Neuron (in vitro differentiated cells): ENCODE measurements around the gene FBXO38.

ENCODE experiments used
- H2AFZ ChIP-seq: one replicate; pipeline ENCODE4 v1.6.1; 2013; ENCODE audit warnings: low read depth, mild to moderate bottlenecking, inconsistent platforms, low read length, moderate library complexity
- H3K27me3 ChIP-seq: one replicate; pipeline ENCODE4 v1.6.1; 2013; ENCODE audit warnings: low read length; ENCODE audit not compliant: insufficient read depth
- H3K36me3 ChIP-seq: one replicate; pipeline ENCODE4 v1.6.1; 2013; ENCODE audit warnings: low read length; ENCODE audit not compliant: insufficient read depth
- H3K4me1 ChIP-seq: one replicate; pipeline ENCODE4 v1.6.1; 2013; ENCODE audit warnings: low read length; ENCODE audit not compliant: insufficient read depth
- H3K4me3 ChIP-seq: 2 replicates; pipeline ENCODE4 v1.5.1; 2013; ENCODE audit warnings: mild to moderate bottlenecking, low read length, moderate library complexity
- H3K9me3 ChIP-seq: one replicate; pipeline ENCODE4 v1.6.1; 2013; ENCODE audit warnings: low read length

Gene FBXO38

GRCh38 chr5:148372893-148373292, 10.9 kb upstream of the FBXO38 start:
- H3K9me3 ChIP-seq: no peaks in the 10 kb centered on the region
- H3K36me3 ChIP-seq: no peaks in the 10 kb centered on the region
- H3K27me3 ChIP-seq: no peaks in the 10 kb centered on the region
- no peak overlapping the region for H3K4me3 ChIP-seq
- H2AFZ ChIP-seq: no peak overlapping the region
- H3K4me1 ChIP-seq: no peaks in the 10 kb centered on the region

GRCh38 chr5:148374690-148375360, 8.9 kb upstream of the FBXO38 start:
- no peaks in the 10 kb centered on the region for H3K4me1 ChIP-seq
- no peak overlapping the region for H2AFZ ChIP-seq
- no peaks in the 10 kb centered on the region for H3K9me3 ChIP-seq
- no peaks in the 10 kb centered on the region for H3K36me3 ChIP-seq
- H3K27me3 ChIP-seq: no peaks in the 10 kb centered on the region
- H3K4me3 ChIP-seq: no peak overlapping the region

- Histone ChIP-seq H3K9me3 (no peaks in the 10 kb centered on the region), H2AFZ (no peak overlapping the region), H3K36me3 (no peaks in the 10 kb centered on the region)
These were observed 7.6 kb upstream of the FBXO38 start for GRCh38 chr5:148376198-148376597.

GRCh38 chr5:148378670-148379069, 5.1 kb upstream of the FBXO38 start:
- Histone ChIP-seq H3K9me3 (no peaks in the 10 kb centered on the region), H3K4me1 (peaks cover 4% of the 10 kb centered on the region), H2AFZ (no peak overlapping the region), H3K36me3 (no peaks in the 10 kb centered on the region), H3K4me3 (no peak overlapping the region), H3K27me3 (no peaks in the 10 kb centered on the region)

More at GRCh38 chr5:148376198-148376597, 7.6 kb upstream of the FBXO38 start:
- Histone ChIP-seq H3K27me3 (no peaks in the 10 kb centered on the region), H3K4me1 (no peaks in the 10 kb centered on the region), H3K4me3 (no peak overlapping the region)

- Histone ChIP-seq H3K36me3 (no peaks in the 10 kb centered on the region), H3K27me3 (no peaks in the 10 kb centered on the region), H3K4me3 (no peak overlapping the region), H2AFZ (no peak overlapping the region), H3K9me3 (no peaks in the 10 kb centered on the region), H3K4me1 (peaks cover 4% of the 10 kb centered on the region)
These were observed 4.4 kb upstream of the FBXO38 start for GRCh38 chr5:148379340-148379739.

- H3K36me3 ChIP-seq: peaks cover 5% of the 10 kb centered on the region
- no peaks in the 10 kb centered on the region for H3K27me3 ChIP-seq
- peak overlapping the region; percentile 6 for H3K4me3 ChIP-seq
These were observed 1.9 kb upstream of the FBXO38 start for GRCh38 chr5:148381906-148382305.

GRCh38 chr5:148382961-148383360, 797 bp upstream of the FBXO38 start:
- peaks cover 19% of the 10 kb centered on the region for H3K4me1 ChIP-seq
- no peaks in the 10 kb centered on the region for H3K27me3 ChIP-seq
- peaks cover 10% of the 10 kb centered on the region for H3K36me3 ChIP-seq
- no peaks in the 10 kb centered on the region for H3K9me3 ChIP-seq
- peak overlapping the region; percentile 96 for H2AFZ ChIP-seq
- peak overlapping the region; percentile 58 for H3K4me3 ChIP-seq

More at GRCh38 chr5:148381906-148382305, 1.9 kb upstream of the FBXO38 start:
- H3K4me1 ChIP-seq: peaks cover 19% of the 10 kb centered on the region
- no peak overlapping the region for H2AFZ ChIP-seq
- no peaks in the 10 kb centered on the region for H3K9me3 ChIP-seq

- Histone ChIP-seq H3K4me1 (peaks cover 19% of the 10 kb centered on the region), H3K4me3 (peak overlapping the region; percentile 58), H3K27me3 (no peaks in the 10 kb centered on the region), H2AFZ (no peak overlapping the region), H3K36me3 (peaks cover 21% of the 10 kb centered on the region), H3K9me3 (no peaks in the 10 kb centered on the region)
These were observed 601 bp downstream of the FBXO38 start for GRCh38 chr5:148384380-148384737.

GRCh38 chr5:148385094-148385493, 1.3 kb downstream of the FBXO38 start:
- peak overlapping the region; percentile 58 for H3K4me3 ChIP-seq
- peaks cover 19% of the 10 kb centered on the region for H3K4me1 ChIP-seq
- peaks cover 21% of the 10 kb centered on the region for H3K36me3 ChIP-seq
- H2AFZ ChIP-seq: no peak overlapping the region
- no peaks in the 10 kb centered on the region for H3K9me3 ChIP-seq
- H3K27me3 ChIP-seq: no peaks in the 10 kb centered on the region

GRCh38 chr5:148386041-148386440, 2.3 kb downstream of the FBXO38 start:
- peaks cover 21% of the 10 kb centered on the region for H3K36me3 ChIP-seq
- H2AFZ ChIP-seq: no peak overlapping the region
- H3K9me3 ChIP-seq: no peaks in the 10 kb centered on the region
- H3K4me3 ChIP-seq: no peak overlapping the region
- no peaks in the 10 kb centered on the region for H3K27me3 ChIP-seq
- H3K4me1 ChIP-seq: peaks cover 19% of the 10 kb centered on the region

- Histone ChIP-seq H3K4me3 (no peak overlapping the region), H3K36me3 (peaks cover 21% of the 10 kb centered on the region), H3K9me3 (no peaks in the 10 kb centered on the region)
These were observed 3.6 kb downstream of the FBXO38 start for GRCh38 chr5:148387325-148387724.

GRCh38 chr5:148388696-148389095, 4.9 kb downstream of the FBXO38 start:
- no peak overlapping the region for H2AFZ ChIP-seq
- no peak overlapping the region for H3K4me3 ChIP-seq
- H3K36me3 ChIP-seq: peaks cover 21% of the 10 kb centered on the region
- peaks cover 14% of the 10 kb centered on the region for H3K4me1 ChIP-seq
- no peaks in the 10 kb centered on the region for H3K27me3 ChIP-seq
- H3K9me3 ChIP-seq: no peaks in the 10 kb centered on the region

More at GRCh38 chr5:148387325-148387724, 3.6 kb downstream of the FBXO38 start:
- Histone ChIP-seq H3K27me3 (no peaks in the 10 kb centered on the region), H3K4me1 (peaks cover 19% of the 10 kb centered on the region), H2AFZ (no peak overlapping the region)

- no peaks in the 10 kb centered on the region for H3K9me3 ChIP-seq
- H2AFZ ChIP-seq: no peak overlapping the region
- no peaks in the 10 kb centered on the region for H3K27me3 ChIP-seq
- no peaks in the 10 kb centered on the region for H3K4me1 ChIP-seq
- H3K36me3 ChIP-seq: peaks cover 38% of the 10 kb centered on the region
- H3K4me3 ChIP-seq: no peak overlapping the region
These were observed 7.2 kb downstream of the FBXO38 start for GRCh38 chr5:148390914-148391313.

GRCh38 chr5:148391422-148391821, 7.7 kb downstream of the FBXO38 start:
- Histone ChIP-seq H3K9me3 (no peaks in the 10 kb centered on the region), H3K36me3 (peaks cover 38% of the 10 kb centered on the region), H3K4me1 (no peaks in the 10 kb centered on the region), H3K27me3 (no peaks in the 10 kb centered on the region), H3K4me3 (no peak overlapping the region), H2AFZ (no peak overlapping the region)
